GM12878 (cell line): ENCODE results near the gene TCP11. TPM values are rescaled to one million over a fixed set of nuclear protein-coding genes. Genes with fewer than 3 reads are reported as not detected.

Source experiments
- ATAC-seq: fragments of 200-7000 bp; cut with Tn5 transposase; 3 replicates; pipeline ENCODE4 v1.9.1; 2020; ENCODE audit warnings: mild to moderate bottlenecking, moderate library complexity
- BruUV-seq: library from RNA; stranded (reverse); fragments of 400-500 nt; replicated peaks from 2 replicates; lab custom pipeline; 2021; lab: Mats Ljungman, UMichigan
- CTCF ChIA-PET: fragments of 300-600 bp; sonication (Branson Sonifier 250); formaldehyde crosslinking; extraction: SDS; loops from one replicate; lab custom pipeline; 2021; ENCODE audit warnings: inconsistent platforms; lab: Yijun Ruan, JAX
- POLR2A ChIA-PET: fragments of 350-600 bp; formaldehyde crosslinking; extraction: SDS; loops from one replicate; lab custom pipeline; 2021; ENCODE audit warnings: inconsistent platforms; lab: Charles Lee
- RAD21 ChIA-PET: fragments of 300-600 bp; sonication (Branson Sonifier 250); formaldehyde crosslinking; loops from one replicate; lab custom pipeline; 2023; ENCODE audit warnings: antibody characterized with exemption; ENCODE audit not compliant: unreplicated experiment; lab: Charles Lee
- SMC1A ChIA-PET: fragments of 300-600 bp; sonication (Branson Sonifier 250); formaldehyde crosslinking; loops from one replicate; lab custom pipeline; 2023; ENCODE audit not compliant: unreplicated experiment, uncharacterized antibody; lab: Charles Lee
- DNase-seq: peaks from one replicate; pipeline ENCODE4 v3.0.0-alpha.2; 2011; ENCODE audit warnings: low read depth, low spot score
- FAIRE-seq: peaks from 3 replicates; lab custom pipeline; 2011; peaks lifted over from hg19 to GRCh38; lab: Jason Lieb, UNC
- H2AFZ ChIP-seq: 2 replicates; pipeline ENCODE4 v1.6.0; 2011; ENCODE audit warnings: low read depth, low read length, control low read depth; ENCODE audit not compliant: control insufficient read depth
- H3K27ac ChIP-seq: 2 replicates; pipeline ENCODE4 v1.5.1; 2011; ENCODE audit warnings: control low read depth; ENCODE audit not compliant: control insufficient read depth, insufficient read depth
- H3K27me3 ChIP-seq, 2 experiments: replicated peaks in 1 of 2; 2 replicates each; pipeline versions ENCODE4 v1.6.0 to v1.6.1; 2011; ENCODE audit warnings: low read length in 1 of 2; ENCODE audit not compliant: control insufficient read depth in 2 of 2, insufficient read depth in 2 of 2
- H3K36me3 ChIP-seq, 2 experiments: 2 replicates each; pipeline ENCODE4 v1.5.1; 2011; ENCODE audit warnings: low read length in 1 of 2; ENCODE audit not compliant: control insufficient read depth in 2 of 2, insufficient read depth in 2 of 2
- H3K4me1 ChIP-seq: 2 replicates; pipeline ENCODE4 v1.6.1; 2011; ENCODE audit warnings: mild to moderate bottlenecking, low read length, moderate library complexity, mixed read lengths; ENCODE audit not compliant: control insufficient read depth, insufficient read depth
- H3K4me2 ChIP-seq: 2 replicates; pipeline ENCODE4 v1.6.0; 2011; ENCODE audit warnings: control low read depth; ENCODE audit not compliant: control insufficient read depth, insufficient read depth
- H3K4me3 ChIP-seq: fragments of 200-600 bp; sonication (generic); 2 replicates; pipeline ENCODE4 v1.5.1; 2016
- H3K79me2 ChIP-seq: 2 replicates; pipeline ENCODE4 v1.6.0; 2011; ENCODE audit warnings: low read length; ENCODE audit not compliant: control insufficient read depth, insufficient read depth
- H3K9ac ChIP-seq: 2 replicates; pipeline ENCODE4 v1.8.0; 2011; ENCODE audit warnings: low read length, control low read depth, mixed read lengths; ENCODE audit not compliant: control insufficient read depth, insufficient read depth
- H3K9me3 ChIP-seq: replicated peaks from 3 replicates; pipeline ENCODE4 v1.5.1; 2011; ENCODE audit warnings: mild to moderate bottlenecking, low read length; ENCODE audit not compliant: control insufficient read depth, insufficient read depth
- H4K20me1 ChIP-seq: 2 replicates; pipeline ENCODE4 v1.6.0; 2011; ENCODE audit not compliant: control insufficient read depth, insufficient read depth
- HDAC2 ChIP-seq: fragments of 200-600 bp; sonication (generic); IDR thresholded peaks from 2 replicates; pipeline ENCODE4 v1.6.1; 2017
- IKZF1 ChIP-seq: fragments of 450-650 bp; conservative IDR thresholded peaks from 2 replicates; pipeline ENCODE4 v1.6.1; 2017; ENCODE audit warnings: antibody characterized with exemption, mild to moderate bottlenecking
- KAT2A ChIP-seq: conservative IDR thresholded peaks from 2 replicates; pipeline ENCODE4 v1.6.1; 2011; ENCODE audit warnings: low read depth, low read length; ENCODE audit not compliant: control insufficient read depth
- PML ChIP-seq: IDR thresholded peaks from 2 replicates; pipeline ENCODE4 v1.6.1; 2012; ENCODE audit warnings: low read length, inconsistent platforms
- RB1 ChIP-seq: fragments of 450-650 bp; formaldehyde crosslinking; IDR thresholded peaks from 2 replicates; pipeline ENCODE4 v1.6.1; 2017; ENCODE audit warnings: mild to moderate bottlenecking, borderline replicate concordance
- RFX5 ChIP-seq: IDR thresholded peaks from 2 replicates; pipeline ENCODE4 v1.6.1; 2011; ENCODE audit warnings: low read depth, low read length, improper control_type of control experiment
- SRF ChIP-seq, 2 experiments: IDR thresholded peaks; 2 replicates each; pipeline ENCODE4 v1.6.1; 2011; ENCODE audit warnings: low read depth in 2 of 2, low read length in 2 of 2, mild to moderate bottlenecking in 1 of 2, moderate library complexity in 1 of 2
- ZNF207 ChIP-seq: fragments of 450-650 bp; IDR thresholded peaks from 2 replicates; pipeline ENCODE4 v1.6.1; 2014; ENCODE audit warnings: antibody characterized with exemption, mild to moderate bottlenecking, borderline replicate concordance
- WGBS: methylation state at CpG from one replicate; pipeline ENCODE4 v1.1.6; 2016; ENCODE audit warnings: low lambda C conversion rate; ENCODE audit not compliant: insufficient replicate concordance, insufficient coverage; ENCODE audit errors: missing lambda C conversion rate; 5-methylcytosine and 5-hydroxymethylcytosine counted together
- in situ Hi-C: fragments of 300-500 bp; cut with MboI; formaldehyde crosslinking; loops from 9 replicates; pipeline ENCODE4 v1.14.3; 2018; ENCODE audit warnings: mixed read lengths
- intact Hi-C: fragments of 100-400 bp; cut with micrococcal nuclease; formaldehyde crosslinking; loops from one replicate; pipeline ENCODE4 v1.14.2; 2022; ENCODE audit not compliant: unreplicated experiment
- polyA plus RNA-seq, 11 experiments: library from polyadenylated mRNA; depleted of rRNA in 4 of 11; unstranded in 6 of 11; stranded (reverse) in 5 of 11; fragments of >200 nt; fragmentation: Nextera tagmentation in 4 of 11; fragmentation: Illumina TruSeq in 1 of 11; extraction: Ambion mirVana in 4 of 11; extraction: Trizol in 1 of 11; gene quantifications; 1 replicate in 1 of 11; 2 replicates in 10 of 11; pipeline versions ENCODE4 v1.2.1 to v1.2.3, GENCODE V29; 2011 to 2016; ENCODE audit warnings: inconsistent platforms in 2 of 11, missing spikeins in 2 of 11, low read depth in 1 of 11
- total RNA-seq, 4 experiments: library from RNA; depleted of rRNA in 3 of 4; stranded (reverse); fragments of >200 nt in 3 of 4; fragmentation: Illumina TruSeq in 1 of 4; extraction: Trizol in 1 of 4; gene quantifications; 2 replicates each; pipeline versions ENCODE4 v1.2.1 to v1.2.3, GENCODE V29; 2013 to 2021
- TF ChIP-seq, protein P1 (sequence below): fragments of 450-650 bp; IDR thresholded peaks from 2 replicates; pipeline ENCODE4 v1.6.1; 2017; ENCODE audit warnings: mild to moderate bottlenecking, low read depth, inconsistent platforms; ENCODE audit not compliant: poor library complexity, severe bottlenecking
- TF ChIP-seq, protein P2 (sequence below): fragments of 450-650 bp; IDR thresholded peaks from 2 replicates; pipeline ENCODE4 v1.6.1; 2017; ENCODE audit warnings: mild to moderate bottlenecking, moderate library complexity

Gene TCP11
- total and polyA plus RNA-seq, 10 of the 15 experiments (the other 5 are each of a cell fraction or from before 2014, with no cell fraction given): not detected

DNA sequence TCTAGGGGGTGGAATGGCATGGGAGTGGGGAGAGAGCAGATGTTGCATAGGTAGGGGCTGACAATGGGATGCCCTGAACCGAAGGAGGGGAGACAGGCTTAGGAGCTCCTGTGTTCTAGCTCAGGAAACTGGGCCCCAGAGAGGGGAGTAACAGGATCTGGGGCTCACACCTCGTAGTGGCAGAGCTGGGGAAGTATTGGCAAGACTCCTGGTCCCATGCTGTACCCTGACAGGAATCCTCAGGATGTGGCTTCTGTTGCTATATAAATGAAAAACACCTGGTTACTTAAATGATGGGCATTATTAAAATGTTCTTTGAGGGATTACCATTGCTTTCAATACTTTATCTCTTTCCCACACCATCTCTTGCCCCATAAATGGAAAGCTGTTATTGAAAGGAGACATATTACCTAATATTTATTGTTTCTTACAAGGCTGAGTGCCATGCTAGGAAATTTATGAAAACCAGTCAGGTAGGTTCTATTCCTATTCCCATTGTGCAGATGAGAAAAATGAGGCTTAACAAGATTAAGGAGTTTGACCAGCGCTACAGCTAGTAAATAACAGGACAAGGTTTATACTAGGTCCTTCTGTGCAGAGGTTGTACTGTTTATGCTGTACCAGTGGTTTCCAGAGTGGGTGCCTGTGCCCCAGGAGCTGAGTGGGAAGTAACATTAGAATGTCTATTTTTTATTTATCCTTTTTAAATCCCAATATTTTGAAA lies 35.3 kb upstream of the TCP11 start:
- SMC1A ChIA-PET: interaction anchor here (0.5 kb wide), 1 partner anchor 24 kb away, joined by 3 read pairs; no protein-coding TSS in a partner anchor
- CTCF ChIA-PET: interaction anchor here (1.3 kb wide), 1 partner anchor 64 kb away, joined by 6 read pairs; no protein-coding TSS in a partner anchor
- TF ChIP-seq RB1: no peak
- no peak for TF ChIP-seq SRF (IDR thresholded peaks at IDR 0.05; ENCODE audit: low read depth in 2 of 2, low read length in 2 of 2)
- no peak for TF ChIP-seq HDAC2
- no peak for TF ChIP-seq KAT2A
- TF ChIP-seq ZNF207: no peak
- Histone ChIP-seq H3K27ac (no peak overlapping the region), H3K9me3 (no peaks in the 10 kb centered on the region), H3K27me3 (no peaks in the 10 kb centered on the region), H4K20me1 (no peaks in the 10 kb centered on the region), H3K79me2 (no peaks in the 10 kb centered on the region), H3K4me1 (peaks cover 14% of the 10 kb centered on the region), H3K4me3 (no peak overlapping the region), H3K9ac (no peak overlapping the region), H3K36me3 (no peaks in the 10 kb centered on the region), H3K4me2 (no peak overlapping the region), H2AFZ (no peak overlapping the region)
- BruUV-seq: no TSS peak
- in situ Hi-C loops (no loop called here), intact Hi-C loops (no loop called here)
- POLR2A ChIA-PET: interaction anchor here (0.5 kb wide), 1 partner anchor 192 kb away, joined by 3 read pairs; no protein-coding TSS in a partner anchor
- FAIRE-seq (no peak), ATAC-seq (no peak), DNase-seq (no peak)
- RAD21 ChIA-PET: no interaction called here
- 60% methylated on average over 3 of the region's 3 CpGs for WGBS

DNA sequence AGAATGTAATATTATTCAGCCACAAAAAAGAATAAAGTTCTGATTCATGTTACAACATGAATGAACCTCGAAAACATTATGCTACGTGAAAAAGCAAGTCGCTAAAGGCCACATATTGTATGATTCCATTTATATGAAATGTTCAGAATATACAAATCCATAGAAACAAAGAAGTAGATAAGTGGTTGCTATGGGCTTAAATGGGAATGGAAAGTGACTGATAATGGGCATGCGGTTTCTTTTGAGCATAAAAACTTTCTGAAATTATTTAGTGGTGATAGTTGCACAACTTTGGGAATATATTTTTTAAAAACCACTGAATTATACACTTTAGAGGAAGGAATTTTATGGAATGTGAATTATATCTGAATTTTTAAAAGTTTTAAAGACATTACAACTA lies 33.4 kb upstream of the TCP11 start:
- Histone ChIP-seq H3K79me2 (no peaks in the 10 kb centered on the region), H3K9ac (no peak overlapping the region), H3K27me3 (no peaks in the 10 kb centered on the region; a peak in 1 of 4 replicates), H3K9me3 (no peaks in the 10 kb centered on the region; the same call in 2 of the 3 replicates), H4K20me1 (no peaks in the 10 kb centered on the region), H3K36me3 (no peaks in the 10 kb centered on the region), H2AFZ (no peak overlapping the region), H3K4me1 (peaks cover 10% of the 10 kb centered on the region), H3K27ac (no peak overlapping the region), H3K4me3 (no peak overlapping the region), H3K4me2 (no peak overlapping the region)
- TF ChIP-seq PML: no peak
- no peak for TF ChIP-seq IKZF1
- TF ChIP-seq, protein P1, sequence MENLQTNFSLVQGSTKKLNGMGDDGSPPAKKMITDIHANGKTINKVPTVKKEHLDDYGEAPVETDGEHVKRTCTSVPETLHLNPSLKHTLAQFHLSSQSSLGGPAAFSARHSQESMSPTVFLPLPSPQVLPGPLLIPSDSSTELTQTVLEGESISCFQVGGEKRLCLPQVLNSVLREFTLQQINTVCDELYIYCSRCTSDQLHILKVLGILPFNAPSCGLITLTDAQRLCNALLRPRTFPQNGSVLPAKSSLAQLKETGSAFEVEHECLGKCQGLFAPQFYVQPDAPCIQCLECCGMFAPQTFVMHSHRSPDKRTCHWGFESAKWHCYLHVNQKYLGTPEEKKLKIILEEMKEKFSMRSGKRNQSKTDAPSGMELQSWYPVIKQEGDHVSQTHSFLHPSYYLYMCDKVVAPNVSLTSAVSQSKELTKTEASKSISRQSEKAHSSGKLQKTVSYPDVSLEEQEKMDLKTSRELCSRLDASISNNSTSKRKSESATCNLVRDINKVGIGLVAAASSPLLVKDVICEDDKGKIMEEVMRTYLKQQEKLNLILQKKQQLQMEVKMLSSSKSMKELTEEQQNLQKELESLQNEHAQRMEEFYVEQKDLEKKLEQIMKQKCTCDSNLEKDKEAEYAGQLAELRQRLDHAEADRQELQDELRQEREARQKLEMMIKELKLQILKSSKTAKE: no peak
- TF ChIP-seq, protein P2, sequence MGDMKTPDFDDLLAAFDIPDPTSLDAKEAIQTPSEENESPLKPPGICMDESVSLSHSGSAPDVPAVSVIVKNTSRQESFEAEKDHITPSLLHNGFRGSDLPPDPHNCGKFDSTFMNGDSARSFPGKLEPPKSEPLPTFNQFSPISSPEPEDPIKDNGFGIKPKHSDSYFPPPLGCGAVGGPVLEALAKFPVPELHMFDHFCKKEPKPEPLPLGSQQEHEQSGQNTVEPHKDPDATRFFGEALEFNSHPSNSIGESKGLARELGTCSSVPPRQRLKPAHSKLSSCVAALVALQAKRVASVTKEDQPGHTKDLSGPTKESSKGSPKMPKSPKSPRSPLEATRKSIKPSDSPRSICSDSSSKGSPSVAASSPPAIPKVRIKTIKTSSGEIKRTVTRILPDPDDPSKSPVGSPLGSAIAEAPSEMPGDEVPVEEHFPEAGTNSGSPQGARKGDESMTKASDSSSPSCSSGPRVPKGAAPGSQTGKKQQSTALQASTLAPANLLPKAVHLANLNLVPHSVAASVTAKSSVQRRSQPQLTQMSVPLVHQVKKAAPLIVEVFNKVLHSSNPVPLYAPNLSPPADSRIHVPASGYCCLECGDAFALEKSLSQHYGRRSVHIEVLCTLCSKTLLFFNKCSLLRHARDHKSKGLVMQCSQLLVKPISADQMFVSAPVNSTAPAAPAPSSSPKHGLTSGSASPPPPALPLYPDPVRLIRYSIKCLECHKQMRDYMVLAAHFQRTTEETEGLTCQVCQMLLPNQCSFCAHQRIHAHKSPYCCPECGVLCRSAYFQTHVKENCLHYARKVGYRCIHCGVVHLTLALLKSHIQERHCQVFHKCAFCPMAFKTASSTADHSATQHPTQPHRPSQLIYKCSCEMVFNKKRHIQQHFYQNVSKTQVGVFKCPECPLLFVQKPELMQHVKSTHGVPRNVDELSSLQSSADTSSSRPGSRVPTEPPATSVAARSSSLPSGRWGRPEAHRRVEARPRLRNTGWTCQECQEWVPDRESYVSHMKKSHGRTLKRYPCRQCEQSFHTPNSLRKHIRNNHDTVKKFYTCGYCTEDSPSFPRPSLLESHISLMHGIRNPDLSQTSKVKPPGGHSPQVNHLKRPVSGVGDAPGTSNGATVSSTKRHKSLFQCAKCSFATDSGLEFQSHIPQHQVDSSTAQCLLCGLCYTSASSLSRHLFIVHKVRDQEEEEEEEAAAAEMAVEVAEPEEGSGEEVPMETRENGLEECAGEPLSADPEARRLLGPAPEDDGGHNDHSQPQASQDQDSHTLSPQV: no peak
- TF ChIP-seq RFX5: no peak
- in situ Hi-C loops: no loop called here
- BruUV-seq: no TSS peak
- FAIRE-seq (no peak), ATAC-seq (no peak), DNase-seq (no peak)
- CTCF ChIA-PET: interaction anchor here (1.5 kb wide), 1 partner anchor 31 kb away, joined by 8 read pairs; no protein-coding TSS in a partner anchor
- intact Hi-C loops: no loop called here
- POLR2A ChIA-PET: no interaction called here
- SMC1A ChIA-PET: no interaction called here
- RAD21 ChIA-PET: no interaction called here
- WGBS: 92% methylated on average over 4 of the region's 4 CpGs
